GM19438 (cell line): ENCODE measurements around the gene GPR142.

ENCODE experiments used
- ATAC-seq: cut with Tn5 transposase; IDR thresholded peaks from one replicate; pipeline ENCODE4 v1.9.1; 2021; ENCODE audit warnings: low read depth; ENCODE audit not compliant: unreplicated experiment

Gene GPR142

DNA sequence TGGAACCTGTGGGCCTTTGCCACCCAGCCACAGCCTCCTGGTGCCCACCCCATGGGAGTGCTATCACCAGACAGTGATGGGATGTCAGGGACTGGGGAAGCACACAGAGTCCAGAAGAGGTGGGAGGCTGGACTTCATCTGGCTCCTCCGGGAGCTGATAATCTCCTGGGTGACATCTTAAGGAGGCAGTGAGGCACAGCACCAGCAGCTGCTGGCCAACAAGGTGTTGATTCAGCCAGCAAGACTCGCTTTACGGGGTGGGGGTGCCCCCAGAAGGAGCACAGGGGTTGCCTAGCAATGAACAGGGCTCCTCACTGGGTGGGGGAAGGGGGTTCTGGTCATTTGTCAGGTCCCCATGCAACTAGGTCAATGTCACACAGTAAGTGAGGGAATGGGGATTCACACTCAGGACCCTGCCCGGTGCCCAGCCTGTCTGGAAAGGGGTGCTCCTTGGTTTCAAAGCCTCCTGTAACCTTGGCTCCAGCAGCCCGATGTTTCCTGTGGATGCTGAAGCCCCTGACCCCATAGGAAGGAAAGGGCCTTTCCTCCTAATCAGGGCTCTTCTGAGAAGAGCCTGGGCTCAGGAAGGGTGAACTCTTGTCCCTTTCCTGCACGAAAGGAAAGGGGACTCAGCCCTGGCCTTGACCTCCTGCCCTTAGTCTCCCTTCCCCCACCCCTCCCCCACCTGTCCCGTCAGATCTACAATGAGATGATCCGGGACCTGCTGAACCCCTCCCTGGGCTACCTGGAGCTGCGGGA lies 23.6 kb upstream of the GPR142 start:
- ATAC-seq, result no peak

DNA sequence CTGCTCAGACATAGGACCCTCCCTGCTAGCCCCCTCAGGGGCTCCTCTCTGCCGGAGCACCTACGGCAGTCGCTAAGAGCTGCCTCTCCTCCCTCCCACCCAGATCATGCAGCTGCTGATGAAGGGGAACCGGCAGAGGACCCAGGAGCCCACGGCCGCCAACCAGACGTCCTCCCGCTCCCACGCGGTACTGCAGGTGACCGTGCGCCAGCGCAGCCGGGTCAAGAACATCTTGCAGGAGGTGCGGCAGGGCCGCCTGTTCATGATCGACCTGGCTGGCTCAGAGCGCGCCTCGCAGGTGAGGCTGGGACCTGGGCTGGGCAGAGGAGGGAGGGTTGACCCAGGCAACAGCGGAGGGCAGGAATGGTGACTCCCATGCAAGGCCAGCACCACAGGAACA lies 22.6 kb upstream of the GPR142 start:
- ATAC-seq, result no peak

DNA sequence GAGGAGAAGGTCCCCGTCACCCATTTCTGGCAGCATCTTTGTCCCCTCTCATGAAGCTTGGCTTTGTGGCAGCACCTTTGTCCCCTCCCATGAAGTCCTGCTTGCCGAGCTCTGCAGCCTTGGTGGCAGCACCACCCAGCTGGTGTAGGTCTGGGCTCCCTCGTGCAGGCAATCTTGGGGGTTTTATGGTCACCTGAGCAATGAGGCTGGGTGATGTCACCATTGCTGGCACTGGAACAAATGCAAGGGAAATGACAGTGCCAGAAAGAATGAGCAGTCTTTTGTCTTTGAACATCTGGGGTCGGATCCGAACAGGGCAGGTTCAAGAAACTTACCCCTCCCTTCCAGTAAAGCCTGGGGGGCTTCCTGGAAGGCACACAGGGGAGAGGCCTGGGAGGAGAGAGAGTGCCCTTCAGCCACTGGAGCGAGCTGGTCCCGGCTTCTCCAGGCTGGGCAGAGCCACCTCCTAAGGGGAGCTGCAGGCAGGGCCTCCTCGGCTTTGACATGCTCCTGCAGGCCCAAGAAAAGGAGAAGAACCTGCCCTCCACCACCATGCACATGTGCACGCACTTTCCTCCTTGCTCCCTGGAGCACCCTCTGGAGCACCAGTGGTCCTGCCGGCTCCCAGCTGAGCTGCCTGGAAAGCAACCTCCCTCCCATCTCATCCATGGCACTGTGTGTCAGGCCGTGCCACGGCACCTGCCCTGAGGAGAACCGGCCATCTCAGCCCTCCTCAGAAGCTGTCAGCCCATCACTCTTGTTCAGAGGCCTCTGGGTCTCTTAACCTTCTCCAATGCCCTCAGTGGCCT lies 21.7 kb upstream of the GPR142 start:
- ATAC-seq, result no peak

DNA sequence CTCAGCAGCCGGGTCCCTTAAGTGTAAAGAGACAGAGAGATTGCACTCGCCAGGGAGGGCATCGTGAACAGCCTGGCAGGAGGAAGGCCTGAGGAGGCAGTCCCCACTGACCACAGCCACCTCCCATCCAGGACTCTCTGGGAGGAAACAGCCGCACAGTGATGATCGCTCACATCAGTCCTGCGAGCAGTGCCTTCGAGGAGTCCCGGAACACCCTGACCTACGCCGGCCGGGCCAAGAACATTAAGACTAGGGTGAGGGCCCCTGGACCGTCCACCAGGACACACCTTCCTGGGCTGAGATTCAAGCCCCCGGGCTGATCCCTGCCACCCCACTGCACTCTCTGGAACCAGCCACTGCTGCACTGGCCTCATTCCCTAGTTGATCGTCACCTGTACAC lies 19.7 kb upstream of the GPR142 start:
- no peak for ATAC-seq

DNA sequence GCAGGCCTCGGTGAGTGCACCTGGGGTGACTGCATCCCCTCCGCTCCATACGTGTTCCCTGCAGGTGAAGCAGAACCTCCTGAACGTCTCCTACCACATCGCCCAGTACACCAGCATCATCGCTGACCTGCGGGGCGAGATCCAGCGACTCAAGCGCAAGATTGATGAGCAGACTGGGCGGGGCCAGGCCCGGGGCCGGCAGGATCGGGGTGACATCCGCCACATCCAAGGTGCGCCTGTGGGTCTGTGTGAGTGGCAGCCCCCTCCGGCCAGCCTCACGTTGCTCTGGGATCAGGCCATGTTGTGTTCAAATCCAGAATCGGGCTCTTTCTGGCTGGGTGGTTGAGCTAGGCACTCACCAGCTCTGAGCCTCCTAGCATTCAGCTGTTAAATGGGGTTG lies 18.2 kb upstream of the GPR142 start:
- no peak for ATAC-seq

DNA sequence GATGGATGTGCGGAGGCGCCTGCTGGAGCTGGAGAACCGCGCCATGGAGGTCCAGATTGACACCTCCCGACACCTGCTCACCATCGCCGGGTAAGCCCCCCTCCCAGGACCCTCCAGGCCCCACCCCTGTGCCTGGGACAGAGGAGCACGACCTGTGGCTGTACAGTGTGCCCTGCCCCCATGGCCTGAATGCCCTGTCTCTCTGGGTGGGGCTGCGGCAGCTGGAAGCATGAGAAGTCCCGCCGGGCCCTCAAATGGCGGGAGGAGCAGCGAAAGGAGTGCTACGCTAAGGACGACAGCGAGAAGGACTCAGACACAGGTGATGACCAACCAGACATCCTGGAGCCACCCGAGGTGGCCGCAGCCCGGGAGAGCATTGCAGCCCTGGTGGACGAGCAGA lies 16.8 kb upstream of the GPR142 start:
- ATAC-seq, result no peak

DNA sequence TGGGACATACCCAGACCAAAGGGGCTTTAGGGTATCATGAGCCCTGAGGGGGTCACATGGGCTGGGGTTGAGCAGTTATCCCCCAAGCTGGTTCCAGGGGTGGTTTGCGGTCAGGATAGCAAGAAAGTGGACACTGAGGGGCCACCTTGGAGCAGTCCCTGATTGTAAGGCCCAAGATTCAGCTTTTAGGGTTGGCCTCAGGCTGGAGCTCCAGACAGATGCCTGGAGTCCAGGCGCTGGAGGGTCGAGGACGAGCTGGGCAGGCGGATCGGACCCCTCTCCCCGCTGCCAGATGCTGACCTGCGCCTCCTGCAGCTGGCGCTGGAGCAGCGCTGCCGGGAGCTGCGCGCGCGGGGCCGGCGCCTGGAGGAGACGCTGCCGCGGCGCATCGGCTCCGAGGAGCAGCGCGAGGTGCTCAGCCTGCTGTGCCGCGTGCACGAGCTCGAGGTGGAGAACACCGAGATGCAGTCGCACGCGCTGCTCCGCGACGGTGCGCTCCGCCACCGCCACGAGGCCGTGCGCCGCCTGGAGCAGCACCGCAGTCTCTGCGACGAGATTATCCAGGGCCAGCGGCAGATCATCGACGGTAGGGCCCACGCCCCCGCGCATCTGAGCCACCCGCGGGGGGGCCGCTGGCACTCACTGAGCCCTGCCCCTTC lies 15.6 kb upstream of the GPR142 start:
- no peak for ATAC-seq

DNA sequence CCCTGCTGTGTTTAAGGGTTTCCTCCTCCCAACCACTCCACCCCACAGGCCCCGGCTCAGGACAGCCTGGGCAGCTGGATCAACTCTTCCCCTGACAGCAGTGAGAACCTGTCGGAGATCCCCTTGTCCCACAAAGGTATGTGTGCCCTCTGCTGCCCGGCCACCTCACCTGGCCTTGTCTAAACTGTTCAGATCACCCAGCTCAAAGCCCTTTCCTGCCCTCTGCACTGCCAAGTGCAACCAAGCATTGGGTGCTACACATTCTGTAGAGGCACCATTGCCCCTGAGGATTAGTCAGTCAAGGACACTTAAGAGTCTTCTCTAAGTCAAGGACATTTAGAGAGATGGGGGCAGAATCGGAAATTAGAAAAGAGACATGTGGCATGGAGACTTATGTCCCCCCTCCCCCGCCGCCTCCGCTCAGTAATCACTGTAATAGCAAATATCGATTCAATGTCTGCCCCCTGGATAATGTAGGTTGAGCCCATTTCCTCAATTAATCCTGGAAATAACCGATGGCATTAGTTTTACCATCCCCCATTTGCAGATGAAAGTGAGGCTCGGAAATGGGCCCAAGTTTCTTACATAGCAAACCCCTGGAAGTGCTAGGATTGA lies 13.8 kb upstream of the GPR142 start:
- ATAC-seq, result no peak

DNA sequence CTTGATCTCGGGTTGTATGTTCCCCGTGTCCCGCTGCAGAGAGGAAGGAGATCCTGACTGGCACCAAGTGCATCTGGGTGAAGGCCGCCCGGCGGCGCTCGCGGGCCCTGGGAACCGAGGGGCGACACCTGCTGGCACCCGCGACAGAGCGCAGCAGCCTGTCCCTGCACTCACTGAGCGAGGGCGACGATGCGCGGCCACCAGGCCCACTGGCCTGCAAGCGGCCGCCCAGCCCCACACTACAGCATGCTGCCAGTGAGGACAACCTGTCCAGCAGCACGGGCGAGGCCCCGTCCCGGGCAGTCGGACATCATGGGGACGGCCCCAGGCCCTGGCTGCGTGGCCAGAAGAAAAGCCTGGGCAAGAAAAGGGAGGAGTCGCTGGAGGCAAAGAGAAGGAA lies 13.2 kb upstream of the GPR142 start:
- no peak for ATAC-seq

DNA sequence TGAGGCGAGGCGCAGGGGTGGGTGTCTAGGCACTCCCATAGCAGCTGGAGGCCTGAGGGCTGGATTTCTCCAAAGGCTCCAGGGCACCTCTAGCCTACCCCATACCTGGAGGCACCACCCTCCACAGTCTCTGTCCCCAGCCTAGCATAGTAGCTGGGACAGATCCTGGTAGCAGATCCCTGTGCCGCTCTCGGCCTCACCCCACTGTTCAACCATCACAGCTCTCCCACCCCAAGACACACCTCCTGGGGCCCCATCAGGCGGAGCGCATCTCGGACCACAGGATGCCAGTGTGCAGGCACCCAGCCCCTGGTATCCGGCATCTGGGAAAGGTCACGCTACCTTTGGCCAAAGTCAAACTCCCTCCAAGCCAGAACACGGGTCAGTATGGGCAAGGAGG lies 12.7 kb upstream of the GPR142 start:
- no peak for ATAC-seq

DNA sequence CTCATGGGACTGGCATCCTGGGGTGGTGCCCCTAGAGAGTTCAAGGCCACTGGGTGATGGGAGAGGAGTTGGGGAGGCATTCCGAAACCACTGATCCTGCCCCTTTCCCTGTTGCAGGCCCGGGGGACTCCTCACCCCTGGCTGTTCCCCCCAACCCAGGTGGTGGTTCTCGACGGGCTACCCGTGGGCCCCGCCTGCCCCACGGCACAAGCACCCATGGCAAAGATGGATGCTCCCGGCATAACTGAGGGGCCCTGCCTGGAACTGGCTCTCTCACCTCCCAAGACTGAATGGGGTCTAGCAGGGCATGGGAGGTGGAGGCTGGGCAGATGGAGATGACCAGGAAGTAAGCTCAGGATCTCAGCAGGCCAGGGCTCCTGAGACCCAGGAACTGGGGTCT lies 12.2 kb upstream of the GPR142 start:
- ATAC-seq, result no peak

DNA sequence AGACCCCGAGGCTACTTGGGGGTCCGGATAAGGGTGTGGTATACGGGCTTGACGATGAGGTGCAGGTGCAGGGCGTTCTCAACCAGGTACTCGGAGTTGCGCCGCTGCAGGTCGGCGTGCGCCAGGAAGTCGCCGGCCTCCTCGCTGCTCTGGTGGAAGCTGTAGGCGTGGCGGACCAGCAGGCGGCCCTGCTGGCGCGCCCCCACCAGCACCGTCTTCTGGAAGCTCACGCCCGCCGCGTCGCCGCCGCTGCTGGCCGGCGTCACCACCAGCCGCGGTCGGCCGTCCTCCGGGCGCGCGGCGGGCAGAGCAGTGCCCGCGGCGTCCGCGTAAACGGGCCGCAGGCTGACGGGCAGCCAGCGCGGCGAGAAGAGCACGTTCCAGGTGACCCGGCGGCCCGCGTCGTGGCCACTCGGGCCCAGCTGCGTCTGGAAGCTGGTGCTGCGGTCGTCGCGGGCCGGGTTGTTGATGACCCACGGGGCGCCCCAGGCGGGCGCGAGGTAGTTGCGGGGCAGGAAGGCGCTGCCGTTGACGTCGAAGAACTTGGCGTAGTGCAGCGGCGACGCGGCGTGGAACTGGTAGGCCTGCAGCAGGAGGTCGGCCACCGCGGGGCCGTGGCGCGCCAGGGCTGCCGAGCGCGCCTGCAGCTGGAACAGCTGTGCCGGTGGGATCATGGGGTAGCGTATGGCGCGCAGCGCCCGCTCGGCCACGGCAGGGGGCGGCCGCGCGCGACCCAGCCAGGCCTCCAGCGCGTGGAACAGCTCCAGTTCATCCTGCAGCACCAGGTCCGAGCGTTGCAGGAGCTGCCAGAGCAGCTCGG lies 10.4 kb upstream of the GPR142 start:
- no peak for ATAC-seq

DNA sequence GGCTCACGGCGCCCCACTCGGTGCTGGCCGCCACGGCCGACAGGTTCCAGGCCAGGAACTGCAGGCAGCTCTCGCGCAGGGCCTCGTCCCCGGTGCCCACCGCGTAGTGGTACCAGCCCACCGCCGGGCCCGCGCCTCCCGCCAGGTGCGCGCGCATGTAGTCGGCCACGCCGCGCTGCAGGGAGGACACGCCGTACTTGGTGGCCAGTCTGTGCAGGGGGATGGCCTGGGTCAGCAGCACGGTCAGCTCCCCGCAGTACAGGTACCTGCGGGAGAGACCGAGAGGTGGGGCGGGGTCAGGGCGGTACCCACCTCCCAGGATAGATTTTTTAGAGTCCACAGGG lies 9.9 kb upstream of the GPR142 start:
- ATAC-seq, result no peak

DNA sequence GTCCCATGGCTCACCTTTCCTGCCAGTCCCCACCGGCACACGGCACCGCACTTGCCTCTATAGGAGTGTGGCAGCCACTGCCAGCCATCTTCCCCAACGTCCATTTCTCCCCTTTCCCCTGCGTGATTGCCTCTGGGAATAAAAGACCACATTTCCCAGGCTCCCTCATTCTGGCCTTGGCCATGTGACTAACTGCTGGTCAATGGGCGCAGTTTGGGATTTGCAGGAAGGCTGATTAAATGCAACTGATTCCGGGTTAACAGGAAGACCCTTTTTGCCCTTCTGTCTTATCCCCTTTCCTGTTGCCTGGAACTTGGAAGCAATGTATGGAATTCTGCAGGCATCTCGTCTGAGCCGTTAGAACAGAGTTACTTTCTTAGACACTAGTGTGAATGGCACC lies 8.6 kb upstream of the GPR142 start:
- no peak for ATAC-seq

DNA sequence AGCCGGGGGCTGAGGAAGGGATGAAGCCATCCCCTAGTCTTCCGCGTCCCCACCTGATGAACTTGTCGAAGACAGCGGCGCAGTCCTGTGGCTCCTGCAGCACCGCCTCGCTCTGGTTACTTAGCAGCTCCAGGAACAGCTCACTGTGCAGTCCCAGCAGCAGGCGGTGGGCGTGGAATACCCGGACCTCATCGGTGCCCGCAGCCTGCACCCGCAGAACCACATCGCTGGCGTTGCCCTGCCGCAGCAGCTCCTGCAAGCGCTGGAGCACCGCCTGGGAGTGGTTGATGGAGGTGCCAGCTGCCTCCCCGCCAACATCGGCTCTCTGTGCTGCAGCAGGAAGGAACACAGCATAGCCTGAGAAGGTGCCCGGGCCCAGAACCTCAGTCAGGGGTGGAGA lies 7.4 kb upstream of the GPR142 start:
- no peak for ATAC-seq

DNA sequence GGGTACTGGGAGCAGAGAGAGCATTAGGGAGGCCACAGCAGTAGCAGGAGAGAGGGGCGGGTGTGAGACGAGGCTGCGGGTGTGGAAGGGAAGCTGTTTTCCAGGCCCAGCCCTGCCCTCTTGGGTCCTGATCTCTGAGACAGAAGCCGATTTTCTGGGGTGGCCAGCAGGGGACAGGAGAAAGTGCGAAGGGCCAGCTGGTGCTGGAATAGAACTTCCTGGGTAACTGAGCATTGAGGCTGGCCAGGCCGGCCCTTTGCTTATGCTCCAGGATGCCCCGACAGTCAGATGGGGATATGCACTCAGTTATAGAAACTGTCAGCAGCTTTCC lies 6.4 kb upstream of the GPR142 start:
- no peak for ATAC-seq

DNA sequence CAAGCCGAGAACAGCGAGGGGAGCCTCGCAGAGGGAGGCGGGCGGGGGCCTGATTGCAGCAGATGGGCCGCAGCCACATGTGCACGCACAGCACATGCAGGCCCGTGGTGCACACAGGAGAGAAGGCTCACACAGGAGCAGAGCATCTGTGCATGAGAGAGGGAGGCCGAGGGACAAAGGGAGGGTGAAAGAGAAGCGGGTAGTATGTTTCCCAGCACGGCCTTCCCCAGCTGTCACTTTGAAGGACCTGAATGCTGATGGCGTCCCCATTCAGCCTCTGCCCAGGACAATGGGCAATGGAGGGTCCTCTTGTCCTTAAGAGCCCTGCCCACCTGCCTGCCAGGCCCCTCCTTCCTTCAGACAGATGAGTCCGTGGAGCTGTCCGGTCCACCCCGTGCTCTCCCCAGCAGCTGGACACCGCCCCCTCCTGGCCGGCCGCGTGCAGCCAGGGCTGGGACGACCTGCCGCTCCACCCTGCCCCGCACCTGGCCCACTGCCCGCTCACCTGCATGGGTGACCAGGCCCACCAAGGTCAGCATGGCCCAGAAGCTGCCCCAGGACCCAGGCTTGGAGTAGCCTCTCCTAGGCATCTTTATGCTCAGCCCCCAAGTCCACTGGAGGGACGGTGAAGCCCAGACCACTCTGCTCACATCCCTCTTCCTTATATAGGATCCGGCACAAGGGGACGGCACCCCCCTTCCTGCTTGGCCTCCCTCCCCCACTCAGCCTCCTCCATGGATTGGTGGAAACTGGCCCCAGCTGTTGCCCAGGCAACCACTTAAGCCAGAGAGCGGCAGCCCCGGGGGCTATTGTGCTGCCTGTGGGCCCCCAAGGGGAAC lies 5.9 kb upstream of the GPR142 start, which contains the start of gene BTBD17:
Gene BTBD17 (minus strand): TSS at position 639 of the 839 bp plus-strand sequence. CDS start 49 bp downstream, at position 590.
- no peak for ATAC-seq

DNA sequence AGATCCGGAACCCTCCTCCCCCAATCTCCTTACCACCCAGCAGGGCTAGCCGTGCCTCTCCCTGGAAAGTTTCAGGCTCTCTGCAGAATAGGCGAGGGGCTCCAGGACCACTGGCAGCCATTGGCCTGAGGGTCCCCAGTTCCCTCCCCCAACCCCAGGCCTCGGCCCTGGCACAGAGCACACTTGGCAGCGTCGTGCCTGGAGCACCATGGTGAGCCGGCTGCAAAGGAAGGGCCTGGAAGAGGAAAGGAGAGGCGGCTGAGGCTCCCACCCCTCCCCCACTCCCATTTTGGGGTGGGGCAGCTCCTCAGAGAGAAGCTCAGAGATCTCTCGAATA lies 5.3 kb upstream of the GPR142 start:
- no peak for ATAC-seq

DNA sequence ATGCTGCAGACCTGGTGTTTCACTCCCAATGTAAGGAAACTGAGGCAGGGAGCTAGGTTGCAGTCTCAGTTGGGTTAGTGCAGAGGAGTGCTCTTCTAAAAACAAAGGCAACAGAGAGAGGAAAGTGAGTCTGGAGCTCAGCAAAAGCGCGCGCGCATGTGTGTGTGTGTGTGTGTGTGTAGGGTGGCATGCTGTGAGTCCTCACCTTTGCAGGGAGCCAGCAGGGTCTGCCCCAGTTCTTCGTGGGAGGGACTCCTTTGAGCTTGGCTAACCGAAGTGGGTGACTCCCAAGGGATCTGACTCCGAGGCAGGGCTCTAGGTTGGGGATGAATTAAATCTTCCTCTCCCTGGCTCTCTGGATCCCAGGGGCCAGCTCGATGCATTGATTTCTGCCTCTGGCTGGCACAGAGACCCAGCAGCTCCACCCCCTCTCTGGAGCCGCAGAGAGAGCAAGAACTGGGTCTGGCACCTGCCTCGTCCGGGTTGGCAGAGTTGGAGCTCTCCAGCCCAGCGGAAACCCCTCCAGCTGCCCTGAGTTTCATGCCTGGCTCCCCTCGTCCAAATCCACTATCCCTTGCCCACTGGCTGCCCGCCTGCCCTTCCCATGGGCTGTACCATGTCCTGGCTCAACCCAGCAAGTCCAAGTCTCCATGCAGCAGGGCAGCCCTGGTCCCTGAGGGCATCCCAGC lies 4.4 kb upstream of the GPR142 start:
- ATAC-seq, result no peak
